GM18858 (cell line): Measurements from ENCODE around the gene BACH1.

ENCODE experiments used
- ATAC-seq: cut with Tn5 transposase; IDR thresholded peaks from one replicate; pipeline ENCODE4 v1.9.1; 2021; ENCODE audit not compliant: unreplicated experiment

Gene BACH1

DNA sequence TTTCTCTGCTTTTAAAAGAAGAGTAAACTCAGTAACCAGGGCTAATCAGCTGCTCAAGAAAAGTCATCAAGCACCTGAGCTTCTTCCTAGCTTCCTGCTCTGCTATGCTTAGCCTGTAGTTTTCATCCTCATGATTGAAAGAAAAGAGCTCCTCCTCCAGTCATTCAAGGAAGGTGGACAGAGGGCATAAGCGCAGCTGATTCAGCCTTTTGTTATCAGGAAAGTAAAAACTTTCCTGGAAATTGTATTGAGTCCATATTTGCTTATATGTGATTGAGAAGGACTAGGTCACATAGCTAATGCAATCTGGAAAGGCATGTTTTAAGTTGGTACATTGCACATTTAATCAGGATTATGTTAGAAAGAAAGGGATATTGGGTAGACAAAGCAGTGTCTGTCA, 8.5 kb upstream of the BACH1 start:
- ATAC-seq, result no peak

DNA sequence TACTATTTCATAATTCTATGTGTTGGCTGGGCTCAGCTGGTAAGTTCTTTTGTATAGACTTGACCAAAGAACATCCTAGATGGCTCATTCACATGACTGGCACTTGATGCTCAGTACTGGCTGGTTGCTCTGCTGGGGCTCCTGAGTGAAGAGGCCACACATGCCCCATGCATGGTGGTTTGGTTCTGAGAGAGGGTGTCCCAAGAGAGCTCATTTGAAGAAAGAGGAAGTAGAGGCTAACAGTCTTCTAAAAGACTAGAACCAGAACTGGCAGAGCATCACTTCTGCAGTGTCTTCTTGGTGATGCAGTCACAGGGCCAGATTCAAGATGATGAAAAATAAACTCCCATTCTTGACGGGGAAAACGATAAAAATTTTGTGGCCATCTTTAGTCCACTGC, 5.2 kb upstream of the BACH1 start:
- ATAC-seq, result peak; percentile 95

- no peak for ATAC-seq
These were observed 3.6 kb upstream of the BACH1 start for GRCh38 chr21:29295066-29295650.

DNA sequence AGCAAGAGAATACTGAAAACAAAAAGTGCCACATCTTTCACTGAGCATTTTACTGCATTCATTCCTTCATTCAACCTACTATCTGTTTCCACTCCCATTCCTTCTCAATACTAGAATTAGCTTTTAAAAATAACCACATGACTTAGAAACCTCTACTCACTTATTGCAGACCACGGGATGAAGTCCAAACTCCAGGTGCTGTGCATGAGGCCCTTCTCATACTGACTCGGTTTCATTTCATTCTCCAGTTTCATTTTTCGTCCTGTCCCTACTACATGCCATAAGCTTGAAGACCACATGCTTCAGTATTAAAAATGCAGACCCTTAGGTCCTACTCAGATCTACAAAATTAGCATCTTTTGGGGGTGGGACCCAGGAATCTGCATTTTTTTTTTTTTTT, 2.3 kb upstream of the BACH1 start:
- ATAC-seq, result no peak

- ATAC-seq, result no peak
These were observed 1.0 kb upstream of the BACH1 start for GRCh38 chr21:29297483-29298347.

GRCh38 chr21:29299046-29299915, 559 bp downstream of the BACH1 start:
- no peak for ATAC-seq

- ATAC-seq, result peak; percentile 82
These were observed 1.4 kb downstream of the BACH1 start for GRCh38 chr21:29299916-29300806.

- no peak for ATAC-seq
These were observed 2.1 kb downstream of the BACH1 start for GRCh38 chr21:29300807-29301138.

- ATAC-seq, result no peak
These were observed 3.0 kb downstream of the BACH1 start for GRCh38 chr21:29301691-29302090.

DNA sequence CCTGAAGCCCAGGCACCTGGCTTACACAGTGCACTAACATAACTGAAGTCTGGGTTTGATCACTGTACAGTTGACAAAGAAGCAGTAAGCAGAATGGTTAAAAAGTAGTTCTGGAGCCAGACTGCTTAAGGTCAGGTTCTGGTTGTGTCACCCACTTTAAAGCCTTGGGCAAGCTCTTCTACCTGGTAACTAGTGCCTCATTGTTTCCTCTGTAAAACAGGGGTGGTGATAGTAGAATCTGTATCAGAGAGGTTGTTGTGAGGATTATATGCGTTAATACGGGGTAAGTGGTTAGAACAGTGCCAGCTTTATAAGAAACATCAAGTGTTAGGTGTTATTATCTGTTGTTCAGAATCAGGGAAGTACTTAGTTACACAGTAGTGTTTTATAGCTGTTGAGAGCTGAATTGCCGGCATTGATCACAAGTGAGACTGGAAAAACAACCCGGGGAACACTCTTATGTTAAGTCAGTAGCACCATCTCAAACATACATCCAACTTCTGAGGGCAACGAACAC, 3.7 kb downstream of the BACH1 start:
- ATAC-seq, result no peak

- no peak for ATAC-seq
These were observed 4.6 kb downstream of the BACH1 start for GRCh38 chr21:29303288-29303687.

DNA sequence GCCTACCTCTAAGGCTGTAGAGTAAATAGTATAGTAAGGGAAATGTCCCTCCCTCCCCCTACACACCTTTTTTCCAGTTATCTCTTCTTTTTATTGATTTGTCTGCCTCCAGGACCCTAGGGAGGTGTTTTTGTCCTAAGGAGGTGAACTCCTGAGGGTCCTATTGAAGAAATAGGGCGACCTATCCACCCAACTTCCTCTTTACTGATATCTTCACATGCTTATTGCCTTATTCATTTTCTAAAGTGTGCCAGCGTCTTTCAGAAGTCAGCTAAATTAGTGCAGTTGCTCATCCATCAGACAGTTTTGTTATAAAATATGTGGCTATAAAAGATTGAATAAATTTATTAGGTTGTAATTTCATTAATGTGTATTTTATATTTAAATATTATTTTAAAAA, 5.9 kb downstream of the BACH1 start:
- ATAC-seq, result no peak

GRCh38 chr21:29305068-29305467, 6.3 kb downstream of the BACH1 start:
- no peak for ATAC-seq

DNA sequence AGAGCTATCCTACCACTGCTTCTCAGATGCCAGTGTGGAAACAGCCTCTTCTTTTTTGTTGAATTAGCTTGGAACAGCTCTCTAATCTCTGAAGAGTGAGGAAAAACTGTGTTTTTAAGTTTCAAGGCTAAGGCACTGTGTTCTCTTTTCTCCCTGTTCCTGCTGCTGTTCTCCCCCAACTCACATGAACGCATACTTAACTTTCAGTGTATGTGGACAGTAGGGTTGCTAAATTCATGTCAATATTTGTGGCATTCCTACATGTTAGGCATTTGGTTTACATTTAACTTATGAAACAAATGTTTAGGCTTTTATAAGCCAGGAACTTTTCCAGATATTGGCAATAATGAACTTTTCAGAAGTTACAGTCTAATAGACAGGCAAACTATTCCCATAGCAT, 6.8 kb downstream of the BACH1 start:
- no peak for ATAC-seq

GRCh38 chr21:29306920-29307319, 8.2 kb downstream of the BACH1 start:
- ATAC-seq, result peak; percentile 44

GRCh38 chr21:29307718-29308455, 9.2 kb downstream of the BACH1 start:
- no peak for ATAC-seq

DNA sequence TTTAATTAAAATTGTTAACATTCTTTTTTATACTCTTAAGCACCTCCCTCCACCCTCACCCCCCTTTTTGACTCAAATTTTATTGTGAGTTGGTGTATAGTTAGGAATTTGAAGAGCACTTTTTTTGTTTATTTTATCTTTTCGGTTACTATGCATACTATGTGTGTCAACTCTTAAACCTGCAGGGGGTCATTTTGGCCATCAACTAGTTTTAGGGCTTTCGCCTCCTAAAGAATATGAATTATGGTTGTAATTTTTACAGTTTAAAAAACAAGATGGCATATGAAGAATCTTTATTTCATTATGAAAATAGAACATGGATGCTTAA, 9.7 kb downstream of the BACH1 start:
- no peak for ATAC-seq

DNA sequence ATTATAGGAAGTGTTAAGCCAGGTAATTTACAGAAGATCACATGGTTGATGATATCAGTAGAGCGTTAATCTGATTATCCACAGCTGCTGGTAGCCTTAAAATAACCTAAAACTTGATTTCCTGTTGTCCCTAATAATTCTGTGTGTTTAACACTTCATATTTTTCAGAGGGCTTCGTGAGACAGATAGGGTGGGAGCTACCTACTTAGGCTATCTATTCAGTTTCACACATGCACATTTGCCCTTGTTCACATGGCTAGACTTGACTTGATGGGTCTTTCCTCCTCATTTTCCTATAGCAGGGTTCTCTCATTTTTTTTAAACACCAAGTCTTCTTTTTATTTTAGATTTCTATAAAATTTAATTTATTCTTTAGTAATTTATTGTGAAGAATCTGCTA, 11.0 kb downstream of the BACH1 start:
- ATAC-seq, result no peak

- no peak for ATAC-seq
These were observed 13.1 kb downstream of the BACH1 start for GRCh38 chr21:29311802-29312201.

GRCh38 chr21:29312981-29313380, 14.3 kb downstream of the BACH1 start:
- ATAC-seq, result no peak
